ENCODE measurements around the gene JAZF1. TPM values are rescaled to one million over a fixed set of nuclear protein-coding genes. Genes with fewer than 3 reads are reported as not detected.
A peak's percentile ranks its signal among the peaks of the same experiment; 100 is the strongest.

Gene JAZF1
- total RNA-seq, 4 donors from 2014 or later: 12.7 to 19.2 (median 14.7) TPM

GRCh38 chr7:28178599-28178998 lies 2.0 kb downstream of the JAZF1 start:
- Histone ChIP-seq H3K4me3 (replicated peaks in 1 of 3) (peak overlapping the region in 1 of 3 donors; percentile 89), H3K36me3 (no peaks in the 10 kb centered on the region), H3K9me3 (no peaks in the 10 kb centered on the region), H3K27me3 (no peaks in the 10 kb centered on the region), H3K4me1 (peaks cover 7 to 38% of the 10 kb centered on the region in 2 donors), H3K27ac (peak overlapping the region; percentile 34 to 75 (median 71))
- TF ChIP-seq CTCF (IDR thresholded peaks at IDR 0.05) (no peak), POLR2A (IDR thresholded peaks at IDR 0.05) (no peak)
- intact Hi-C loops (cut with DNase I): no loop called here
- 78 to 81% methylated on average over 5 of the region's 5 CpGs for WGBS, 2 donors
- no peak for DNase-seq

- TF ChIP-seq CTCF (IDR thresholded peaks at IDR 0.05) (no peak), POLR2A (IDR thresholded peaks at IDR 0.05) (no peak)
- H3K27ac ChIP-seq: peak overlapping the region in 1 of 3 donors; percentile 13
- intact Hi-C loops (cut with DNase I): no loop called here
Measured at GRCh38 chr7:28177836-28178235, 2.8 kb downstream of the JAZF1 start.

GRCh38 chr7:28176645-28177044 lies 4.0 kb downstream of the JAZF1 start:
- no peaks in the 10 kb centered on the region for H3K9me3 ChIP-seq
- H3K4me1 ChIP-seq: peaks cover 7 to 33% of the 10 kb centered on the region in 2 donors
- intact Hi-C loops (cut with DNase I): no loop called here
- no peaks in the 10 kb centered on the region for H3K27me3 ChIP-seq
- peak overlapping the region in 1 of 3 donors; percentile 17 for H3K27ac ChIP-seq
- no peak overlapping the region for H3K4me3 ChIP-seq (replicated peaks in 1 of 3)
- 76 to 89% methylated on average over 2 of the region's 2 CpGs for WGBS, 2 donors
- no peak for DNase-seq
- TF ChIP-seq POLR2A (IDR thresholded peaks at IDR 0.05) (no peak), CTCF (IDR thresholded peaks at IDR 0.05) (no peak)
- H3K36me3 ChIP-seq: no peaks in the 10 kb centered on the region

More at GRCh38 chr7:28177836-28178235, 2.8 kb downstream of the JAZF1 start:
- no peaks in the 10 kb centered on the region for H3K27me3 ChIP-seq
- H3K36me3 ChIP-seq: no peaks in the 10 kb centered on the region
- no peak for DNase-seq
- H3K4me3 ChIP-seq (replicated peaks in 1 of 3): no peak overlapping the region
- no peaks in the 10 kb centered on the region for H3K9me3 ChIP-seq
- peaks cover 7 to 38% of the 10 kb centered on the region in 2 donors for H3K4me1 ChIP-seq
- 86 to 92% methylated on average over 1 of the region's 1 CpG for WGBS, 2 donors

- intact Hi-C loops (cut with DNase I): no loop called here
- 70 to 86% methylated on average over 4 of the region's 4 CpGs for WGBS, 2 donors
- no peak for DNase-seq
Measured at GRCh38 chr7:28176174-28176573, 4.4 kb downstream of the JAZF1 start.

More at GRCh38 chr7:28176174-28176573, 4.4 kb downstream of the JAZF1 start:
- Histone ChIP-seq H3K4me1 (peaks cover 7 to 29% of the 10 kb centered on the region in 2 donors), H3K9me3 (no peaks in the 10 kb centered on the region), H3K36me3 (no peaks in the 10 kb centered on the region), H3K27ac (peak overlapping the region in 1 of 3 donors; percentile 17), H3K4me3 (replicated peaks in 1 of 3) (no peak overlapping the region), H3K27me3 (no peaks in the 10 kb centered on the region)
- TF ChIP-seq POLR2A (IDR thresholded peaks at IDR 0.05) (no peak), CTCF (IDR thresholded peaks at IDR 0.05) (no peak)
